H1 (cell line): Measurements from ENCODE around the gene APOL3. TPM values are rescaled to one million over a fixed set of nuclear protein-coding genes. Genes with fewer than 3 reads are reported as not detected.

Experiments used
- CTCF ChIA-PET: fragments of 300-600 bp; sonication (Branson Sonifier 250); formaldehyde crosslinking; loops from one replicate; lab custom pipeline; 2021; ENCODE audit not compliant: partially characterized antibody; lab: Charles Lee
- POLR2A ChIA-PET: fragments of 300-600 bp; sonication (Branson Sonifier 250); formaldehyde crosslinking; loops from one replicate; lab custom pipeline; 2021; ENCODE audit warnings: inconsistent platforms; ENCODE audit not compliant: partially characterized antibody; lab: Charles Lee
- DNase-seq, 2 experiments: peaks; one replicate each; pipeline versions ENCODE4 v3.0.0 to v3.0.0-alpha.2; 2010 to 2022; ENCODE audit warnings: low spot score in 2 of 2, low read depth in 1 of 2, mixed read lengths in 1 of 2
- FAIRE-seq: peaks from 2 replicates; lab custom pipeline; 2011; peaks lifted over from hg19 to GRCh38; lab: Jason Lieb, UNC
- H2AFZ ChIP-seq: 2 replicates; pipeline ENCODE4 v1.8.1; 2012; ENCODE audit warnings: low read length, inconsistent platforms
- H2AK5ac ChIP-seq: 2 replicates; pipeline ENCODE4 v1.6.1; 2013; ENCODE audit warnings: low read depth, low read length
- H2BK120ac ChIP-seq: replicated peaks from 2 replicates; pipeline ENCODE3; 2013; ENCODE audit warnings: low read depth, low read length, inconsistent platforms
- H2BK12ac ChIP-seq: 2 replicates; pipeline ENCODE4 v1.6.1; 2013; ENCODE audit warnings: low read depth, low read length
- H2BK15ac ChIP-seq: 2 replicates; pipeline ENCODE4 v1.6.1; 2013; ENCODE audit warnings: low read length
- H2BK20ac ChIP-seq: 2 replicates; pipeline ENCODE4 v1.6.1; 2013; ENCODE audit warnings: low read length
- H2BK5ac ChIP-seq: 2 replicates; pipeline ENCODE4 v1.6.1; 2013; ENCODE audit warnings: low read depth, low read length
- H3K14ac ChIP-seq: 2 replicates; pipeline ENCODE4 v1.6.1; 2013; ENCODE audit warnings: inconsistent platforms; ENCODE audit not compliant: insufficient read length
- H3K18ac ChIP-seq: 2 replicates; pipeline ENCODE4 v1.6.1; 2013; ENCODE audit warnings: low read length; ENCODE audit errors: extremely low read depth
- H3K23ac ChIP-seq: 2 replicates; pipeline ENCODE4 v1.6.1; 2013; ENCODE audit warnings: inconsistent platforms; ENCODE audit not compliant: insufficient read length
- H3K23me2 ChIP-seq: 2 replicates; pipeline ENCODE4 v1.6.1; 2013; ENCODE audit warnings: low read depth, low read length
- H3K27ac ChIP-seq: 2 replicates; pipeline ENCODE4 v1.6.1; 2011; ENCODE audit warnings: low read depth, low read length, inconsistent platforms
- H3K27me3 ChIP-seq, 4 experiments: replicated peaks in 1 of 4; 1 replicate in 1 of 4; 2 replicates in 3 of 4; pipeline versions ENCODE4 v1.6.1 to v1.8.1; 2011 to 2013; ENCODE audit warnings: low read length in 3 of 4, mild to moderate bottlenecking in 3 of 4, inconsistent platforms in 2 of 4, mixed read lengths in 2 of 4, moderate library complexity in 1 of 4; ENCODE audit not compliant: control insufficient read depth in 3 of 4, insufficient read depth in 3 of 4; ENCODE audit errors: extremely low read depth in 1 of 4
- H3K36me3 ChIP-seq, 4 experiments: 2 replicates each; pipeline versions ENCODE4 v1.6.1 to v1.8.1; 2011 to 2013; ENCODE audit warnings: mild to moderate bottlenecking in 4 of 4, low read length in 3 of 4, moderate library complexity in 2 of 4, control low read depth in 1 of 4, inconsistent platforms in 1 of 4; ENCODE audit not compliant: insufficient read depth in 4 of 4, control insufficient read depth in 2 of 4
- H3K4ac ChIP-seq: replicated peaks from 2 replicates; pipeline ENCODE3; 2013; ENCODE audit warnings: low read length, low read depth, mixed read lengths, inconsistent platforms; ENCODE audit not compliant: insufficient read length
- H3K4me1 ChIP-seq, 4 experiments: replicated peaks in 1 of 4; 1 replicate in 1 of 4; 2 replicates in 3 of 4; pipeline versions ENCODE4 v1.6.1 to v1.8.1; 2011 to 2013; ENCODE audit warnings: low read length in 3 of 4, inconsistent platforms in 2 of 4, mixed read lengths in 1 of 4; ENCODE audit not compliant: insufficient read depth in 4 of 4, control insufficient read depth in 3 of 4
- H3K4me2 ChIP-seq, 2 experiments: 2 replicates each; pipeline versions ENCODE4 v1.6.1 to v1.8.1; 2011 to 2013; ENCODE audit warnings: low read depth in 2 of 2, low read length in 2 of 2, control low read depth in 1 of 2, inconsistent platforms in 1 of 2, mild to moderate bottlenecking in 1 of 2; ENCODE audit not compliant: insufficient read depth in 1 of 2
- H3K4me3 ChIP-seq, 4 experiments: fragments of 200-600, 300-600 bp in 1 of 4; sonication (generic), shearing (Covaris generic), sonication (Bioruptor Twin) in 1 of 4; 2 replicates each; pipeline versions ENCODE4 v1.5.1 to v1.8.1; 2011 to 2016; ENCODE audit warnings: low read length in 4 of 4, low read depth in 3 of 4, control low read depth in 2 of 4, inconsistent platforms in 2 of 4, mild to moderate bottlenecking in 2 of 4, mixed read lengths in 1 of 4, moderate library complexity in 1 of 4; ENCODE audit not compliant: insufficient read depth in 2 of 4; ENCODE audit errors: extremely low read depth in 1 of 4
- H3K56ac ChIP-seq: replicated peaks from 2 replicates; pipeline ENCODE3; 2013; ENCODE audit warnings: low read depth, mild to moderate bottlenecking, mixed read lengths, low read length, inconsistent platforms; ENCODE audit not compliant: insufficient read length
- H3K79me1 ChIP-seq: 2 replicates; pipeline ENCODE4 v1.6.1; 2013; ENCODE audit warnings: low read depth, low read length, control low read depth
- H3K79me2 ChIP-seq, 2 experiments: 2 replicates each; pipeline versions ENCODE4 v1.6.1 to v1.8.1; 2012 to 2013; ENCODE audit warnings: low read length in 2 of 2, mild to moderate bottlenecking in 2 of 2, inconsistent platforms in 1 of 2; ENCODE audit not compliant: insufficient read depth in 2 of 2, control insufficient read depth in 1 of 2
- H3K9ac ChIP-seq, 4 experiments: replicated peaks in 1 of 4; 1 replicate in 1 of 4; 2 replicates in 3 of 4; pipeline versions ENCODE4 v1.6.1 to v1.8.1; 2011 to 2013; ENCODE audit warnings: low read depth in 3 of 4, low read length in 3 of 4, control low read depth in 2 of 4, mild to moderate bottlenecking in 2 of 4, moderate library complexity in 2 of 4, inconsistent platforms in 1 of 4; ENCODE audit errors: extremely low read depth in 1 of 4
- H3K9me3 ChIP-seq, 2 experiments: 2 replicates each; pipeline versions ENCODE4 v1.6.1 to v1.8.1; 2012 to 2013; ENCODE audit warnings: mild to moderate bottlenecking in 2 of 2, moderate library complexity in 2 of 2, control low read depth in 1 of 2, inconsistent platforms in 1 of 2, low read depth in 1 of 2, low read length in 1 of 2, mixed read lengths in 1 of 2; ENCODE audit not compliant: insufficient read depth in 2 of 2
- H4K20me1 ChIP-seq, 2 experiments: replicated peaks in 1 of 2; 2 replicates each; pipeline versions ENCODE3 to v1.8.1; 2011 to 2013; ENCODE audit warnings: inconsistent platforms in 2 of 2, low read length in 2 of 2, mild to moderate bottlenecking in 1 of 2; ENCODE audit not compliant: insufficient read depth in 2 of 2, control insufficient read depth in 1 of 2
- H4K5ac ChIP-seq: 2 replicates; pipeline ENCODE4 v1.6.1; 2013; ENCODE audit warnings: low read length, low read depth, mixed read lengths, inconsistent platforms; ENCODE audit not compliant: insufficient read length
- H4K8ac ChIP-seq: 2 replicates; pipeline ENCODE4 v1.8.0; 2013; ENCODE audit warnings: mild to moderate bottlenecking, moderate library complexity, low read length, inconsistent platforms; ENCODE audit not compliant: insufficient read depth; ENCODE audit errors: extremely low read depth
- H4K91ac ChIP-seq: replicated peaks from 2 replicates; pipeline ENCODE3; 2013; ENCODE audit warnings: low read length, mixed read lengths, inconsistent platforms; ENCODE audit not compliant: insufficient read length
- HDAC6 ChIP-seq: IDR thresholded peaks from one replicate; pipeline ENCODE4 v1.7.1; 2012; ENCODE audit warnings: low read depth, mild to moderate bottlenecking, inconsistent platforms, low read length, moderate library complexity
- MAFK ChIP-seq: IDR thresholded peaks from 2 replicates; pipeline ENCODE4 v1.6.1; 2012; ENCODE audit warnings: low read depth, mild to moderate bottlenecking, improper control_type of control experiment, low read length
- TCF12 ChIP-seq: IDR thresholded peaks from 2 replicates; pipeline ENCODE4 v1.6.1; 2011; ENCODE audit warnings: low read depth, mild to moderate bottlenecking, low read length
- TEAD4 ChIP-seq: IDR thresholded peaks from 2 replicates; pipeline ENCODE4 v1.6.1; 2012; ENCODE audit warnings: low read depth, low read length, inconsistent platforms, mixed read lengths
- USF2 ChIP-seq: IDR thresholded peaks from 2 replicates; pipeline ENCODE4 v1.6.1; 2011; ENCODE audit warnings: low read length, improper control_type of control experiment
- WGBS, 2 experiments: shearing (Covaris generic) in 1 of 2; methylation state at CpG; one replicate each; pipeline versions ENCODE4 v1.1.6 to v1.1.7; 2013 to 2015; ENCODE audit warnings: low lambda C conversion rate in 2 of 2, mixed read lengths in 2 of 2, inconsistent platforms in 1 of 2, low coverage in 1 of 2, missing lambda C conversion rate in 1 of 2; ENCODE audit not compliant: insufficient replicate concordance in 2 of 2, insufficient coverage in 1 of 2, insufficient read length in 1 of 2; ENCODE audit errors: extremely low coverage in 1 of 2, missing lambda C conversion rate in 1 of 2; 5-methylcytosine and 5-hydroxymethylcytosine counted together
- polyA plus RNA-seq, 7 experiments: library from polyadenylated mRNA; depleted of rRNA in 3 of 7; stranded (reverse) in 5 of 7; unstranded in 2 of 7; fragments of >200 nt in 5 of 7; fragments of 200-250 nt in 2 of 7; gene quantifications; 1 replicate in 5 of 7; 2 replicates in 1 of 7; 4 replicates in 1 of 7; pipeline versions ENCODE4 v1.2.1 to v1.2.3, GENCODE V29; 2011 to 2013; ENCODE audit warnings: missing spikeins in 2 of 7, mixed read lengths in 2 of 7
- total RNA-seq: library from RNA; stranded (reverse); fragmentation: NEBNext Ultra II Directional; extraction: Animal tissue kit (Norgen Biotek cat#: 25700); gene quantifications from 2 replicates; pipeline ENCODE4 v1.2.1, GENCODE V29; 2021

Gene APOL3
- total and polyA plus RNA-seq, 2 of the 8 experiments (the other 6 are each of a cell fraction or from before 2014, with no cell fraction given), result 0.12 TPM; not detected in 1

GRCh38 chr22:36191106-36191836 is 30.7 kb upstream of the APOL3 start:
- POLR2A ChIA-PET, result interaction anchor here (0.6 kb wide), 1 partner anchor 155 kb away, joined by 3 read pairs; no protein-coding TSS in a partner anchor
- H3K9me3 ChIP-seq, result peaks cover 4% of the 10 kb centered on the region in 2 experiments; a peak in 2 of 4 replicates
- no peak overlapping the region for H3K18ac ChIP-seq
- no peaks in the 10 kb centered on the region for H3K27me3 ChIP-seq
- H2BK5ac ChIP-seq, result no peak overlapping the region; the same call in 1 of the 2 replicates
- no peaks in the 10 kb centered on the region for H4K20me1 ChIP-seq
- no peak overlapping the region for H3K56ac ChIP-seq
- H2BK120ac ChIP-seq, result peak overlapping the region; percentile 43
- no peak overlapping the region for H2AFZ ChIP-seq
- H2AK5ac ChIP-seq, result no peak overlapping the region; the same call in 1 of the 2 replicates
- no peak overlapping the region for H3K9ac ChIP-seq
- CTCF ChIA-PET, result interaction anchor here (0.7 to 1.5 kb wide), 5 partner anchors 10 to 117 kb away, joined by 3 to 4 read pairs (median 4); no protein-coding TSS in a partner anchor
- FAIRE-seq (no peak), DNase-seq (no peak)
- H2BK20ac ChIP-seq, result peak overlapping the region; percentile 29; the same call in 1 of the 2 replicates
- H4K8ac ChIP-seq, result no peak overlapping the region
- peaks cover 0 to 5% (median 4%) of the 10 kb centered on the region in 4 experiments; a peak in 3 of 7 replicates for H3K4me1 ChIP-seq
- peak overlapping the region; percentile 80 for H4K91ac ChIP-seq
- no peak overlapping the region for H3K4ac ChIP-seq
- H4K5ac ChIP-seq, result no peak overlapping the region
- H2BK15ac ChIP-seq, result no peak overlapping the region
- peak overlapping the region; percentile 60; the same call in 1 of the 2 replicates for H2BK12ac ChIP-seq
- WGBS, 2 experiments, result 77% methylated on average over 17 of the region's 17 CpGs; no CpG with 5 or more reads in 1 of the 2 experiments
- H3K23ac ChIP-seq, result no peak overlapping the region
- H3K4me2 ChIP-seq, result no peak overlapping the region
- H3K79me1 ChIP-seq, result no peaks in the 10 kb centered on the region
- no peak overlapping the region for H3K14ac ChIP-seq
- no peaks in the 10 kb centered on the region for H3K23me2 ChIP-seq
- H3K27ac ChIP-seq, result no peak overlapping the region
- H3K4me3 ChIP-seq, result no peak overlapping the region
- H3K36me3 ChIP-seq, result no peaks in the 10 kb centered on the region
- H3K79me2 ChIP-seq, result no peaks in the 10 kb centered on the region
- TF ChIP-seq TCF12 (no peak), MAFK (no peak), TEAD4 (no peak), HDAC6 (no peak), USF2 (no peak)
